ENCODE results near the gene ST7. TPM values are rescaled to one million over a fixed set of nuclear protein-coding genes. Genes with fewer than 3 reads are reported as not detected.
"Not testable (repeated sequence)": the region's sequence is repeated elsewhere in the genome, so short reads cannot be mapped to it uniquely, and the experiment has no call there.

The ST7 gene
- polyA plus RNA-seq, 3 donors: 12.4 to 17.4 (median 15.3) TPM

DNA sequence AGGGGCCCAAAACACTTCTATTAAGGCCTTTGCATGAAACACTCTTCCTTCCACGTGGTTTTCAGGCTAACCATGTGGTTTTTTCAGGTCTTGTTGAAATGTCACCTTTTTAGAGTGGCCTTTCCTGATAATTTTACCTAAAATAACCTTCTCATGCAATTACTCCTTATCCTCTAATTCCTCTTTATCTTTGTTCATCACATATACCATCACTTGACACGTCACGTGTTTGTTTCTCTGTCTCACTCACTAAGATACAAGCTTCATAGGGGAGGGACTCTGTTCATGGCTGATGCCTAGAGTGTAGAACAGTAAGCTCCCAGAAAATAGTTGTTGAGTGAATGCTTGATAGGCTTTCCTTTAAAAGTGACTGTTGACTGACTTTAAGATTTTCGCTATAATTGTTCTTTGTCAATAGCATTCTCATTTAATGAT is 63.7 kb downstream of the ST7 start:
- 88 to 93% (median 89%) methylated on average over 4 of the region's 4 CpGs for WGBS, 3 donors
- no peak overlapping the region for H3K27ac ChIP-seq (ENCODE audit: low read depth, low read length)

DNA sequence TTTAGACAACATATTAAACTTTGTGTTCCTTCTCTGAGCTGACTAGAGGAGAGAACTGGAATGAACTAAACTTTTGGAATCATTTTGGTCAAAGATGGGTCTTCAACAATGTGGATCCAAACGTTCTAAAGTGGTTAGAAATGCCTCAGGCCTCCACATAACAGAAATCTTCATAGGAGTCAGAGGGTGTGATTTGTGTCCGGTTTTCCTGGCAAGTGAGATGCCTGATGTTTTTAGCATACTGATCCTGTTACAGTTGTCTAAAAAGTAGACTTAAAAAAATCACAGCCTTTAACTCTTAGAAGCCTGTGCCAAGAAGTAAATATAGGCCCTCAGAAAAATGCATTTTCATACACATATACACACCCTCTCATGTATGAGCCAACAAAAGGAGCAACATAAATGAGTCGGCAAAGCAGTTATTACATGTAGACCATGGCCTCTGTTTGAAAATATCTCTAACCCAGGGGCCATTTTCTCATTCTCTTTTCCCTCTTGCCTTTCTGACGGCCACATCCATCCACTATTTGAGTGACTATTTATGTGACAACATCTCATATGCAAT is 64.5 kb downstream of the ST7 start:
- no peak overlapping the region for H3K27ac ChIP-seq (ENCODE audit: low read depth, low read length)
- WGBS, 3 donors: 69 to 77% (median 74%) methylated on average over 4 of the region's 4 CpGs

DNA sequence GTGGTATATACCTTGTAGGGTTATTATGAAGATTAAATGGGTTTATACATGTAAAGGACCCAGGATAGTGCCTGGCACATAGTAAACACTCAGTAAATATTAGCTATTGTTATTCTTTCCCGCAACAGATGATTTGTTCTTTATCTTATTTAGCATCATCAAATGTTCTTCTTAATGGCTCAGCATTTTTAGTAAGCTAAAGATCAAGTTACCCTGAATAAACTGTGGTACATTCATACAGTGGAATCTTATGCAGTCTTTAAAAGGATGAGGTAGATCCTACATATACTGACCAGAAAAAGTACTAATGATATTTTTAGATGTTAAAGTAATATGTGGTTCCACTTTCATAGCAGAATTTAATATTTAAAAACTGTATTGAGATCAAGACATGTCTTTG is 65.4 kb downstream of the ST7 start:
- no peak overlapping the region for H3K27ac ChIP-seq (ENCODE audit: low read depth, low read length)
- 60 to 95% (median 89%) methylated on average over 1 of the region's 1 CpG for WGBS, 3 donors

DNA sequence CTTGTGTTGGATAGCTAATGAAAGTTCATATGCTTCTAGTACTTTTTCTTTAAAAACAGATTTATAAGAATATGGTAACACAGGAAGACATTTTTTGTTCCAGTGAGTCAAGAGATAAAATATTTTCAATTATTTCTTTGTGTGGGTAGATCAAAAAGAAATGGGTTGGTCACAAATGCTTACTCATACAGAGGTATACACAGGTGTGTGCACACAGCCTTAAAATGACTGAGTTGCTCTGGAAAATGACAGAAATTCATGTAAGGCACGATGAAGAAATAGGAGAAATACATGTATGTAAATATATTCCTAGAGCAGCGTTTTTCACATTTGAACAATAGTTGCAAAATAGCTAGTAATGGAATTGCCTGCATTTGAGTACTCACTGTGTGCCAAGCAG is 66.0 kb downstream of the ST7 start:
- WGBS, 3 donors: 80 to 92% (median 80%) methylated on average over 2 of the region's 2 CpGs
- no peak overlapping the region for H3K27ac ChIP-seq (ENCODE audit: low read depth, low read length)

DNA sequence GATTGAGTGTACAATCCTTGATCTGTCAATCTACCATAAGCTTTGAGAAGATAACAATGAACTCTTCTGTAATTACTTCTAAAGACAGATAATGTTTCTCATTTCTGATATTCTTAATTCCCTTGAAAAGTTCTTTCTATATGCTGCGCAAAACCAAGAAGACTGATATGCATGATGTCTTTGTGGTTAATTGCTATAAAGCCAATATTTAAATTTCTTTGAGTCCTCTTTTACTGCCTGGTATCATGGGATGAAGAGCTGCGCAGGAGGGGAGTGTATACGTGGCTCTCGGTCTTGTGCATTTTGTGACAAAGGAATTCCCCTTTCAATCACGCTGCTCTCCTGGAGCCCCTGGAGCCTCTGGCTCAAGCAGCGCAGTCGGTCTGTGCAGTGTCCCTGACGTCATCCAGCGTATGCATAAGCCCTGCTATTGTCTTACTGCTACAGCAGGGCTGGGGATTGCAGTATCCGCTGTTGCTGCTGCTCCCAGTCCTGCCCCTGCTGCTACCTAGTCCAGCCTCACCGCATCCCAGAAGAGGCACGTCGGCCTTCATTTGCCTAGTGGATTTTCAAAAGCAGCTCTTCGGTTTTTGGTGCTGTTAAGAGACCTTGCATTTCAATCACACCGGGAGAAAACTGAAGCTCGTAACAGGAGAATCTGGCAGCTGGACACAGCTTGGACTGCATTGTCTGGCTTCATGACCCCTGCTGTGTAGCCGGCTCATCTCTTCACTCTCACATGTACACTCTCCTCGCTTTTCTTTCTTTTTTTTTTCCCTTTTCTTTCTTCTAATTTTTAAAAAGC is 66.7 kb downstream of the ST7 start:
- no peak overlapping the region for H3K27ac ChIP-seq (ENCODE audit: low read depth, low read length)
- 49 to 57% (median 53%) methylated on average over 18 of the region's 18 CpGs for WGBS, 3 donors

DNA sequence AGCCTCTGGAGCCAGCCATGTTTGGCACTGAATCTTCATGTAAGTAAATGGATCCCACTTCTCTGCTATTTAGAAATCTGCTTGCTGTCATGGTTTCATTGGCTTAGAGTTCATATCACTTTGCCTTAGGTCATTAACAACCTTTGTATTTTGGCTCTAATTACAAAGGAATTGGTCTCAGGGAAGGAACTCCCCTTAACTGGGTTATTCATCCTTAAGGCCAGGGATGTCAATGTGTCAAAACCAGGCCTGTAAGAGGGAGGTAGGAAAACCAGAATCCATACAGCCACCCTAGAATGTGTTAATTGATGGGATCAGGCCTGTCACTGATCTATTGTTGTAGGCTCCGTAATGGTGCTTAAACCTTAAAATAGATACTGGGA is 67.3 kb downstream of the ST7 start:
- H3K27ac ChIP-seq (ENCODE audit: low read depth, low read length): no peak overlapping the region
- WGBS, 3 donors: 55 to 81% (median 75%) methylated on average over 1 of the region's 1 CpG

DNA sequence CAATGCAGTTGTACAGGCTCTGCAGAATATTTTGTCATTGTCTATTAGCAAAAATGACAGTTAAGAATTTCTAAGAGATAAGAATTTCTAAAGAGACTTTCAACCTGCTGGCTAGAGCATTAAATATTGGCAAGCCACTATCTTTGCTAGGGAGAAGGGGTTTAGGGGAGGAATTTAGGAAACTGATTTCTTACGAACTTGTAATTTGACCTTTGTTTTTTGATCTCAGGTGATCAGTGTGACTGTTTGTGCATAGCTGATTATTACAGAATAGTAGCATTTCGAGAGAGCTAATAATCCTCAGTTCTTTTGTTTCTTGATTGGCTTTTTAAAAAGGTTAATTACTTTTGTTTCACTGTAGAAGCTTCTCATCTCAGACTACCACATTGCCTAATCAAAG is 68.1 kb downstream of the ST7 start:
- H3K27ac ChIP-seq (ENCODE audit: low read depth, low read length): no peak overlapping the region
- WGBS, 3 donors: 54 to 88% (median 85%) methylated on average over 2 of the region's 2 CpGs

DNA sequence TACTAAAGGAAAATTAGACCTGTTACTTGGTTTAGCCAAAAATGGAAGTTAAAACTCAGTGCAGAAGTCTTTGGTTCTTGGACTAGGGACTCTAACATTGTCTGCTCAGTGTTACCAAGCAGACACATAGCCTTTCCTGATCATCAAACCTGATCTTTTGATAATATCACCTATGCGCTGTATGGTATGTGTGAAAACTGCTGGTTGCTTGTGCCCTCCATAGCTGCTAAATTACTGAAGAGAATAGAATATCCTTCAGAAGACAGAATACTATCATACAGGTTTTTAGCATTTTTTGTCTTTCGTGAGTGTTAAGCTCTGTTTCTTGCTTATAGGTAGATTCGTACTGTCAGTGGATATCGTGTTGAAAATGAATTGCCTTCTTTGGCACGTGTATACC is 68.7 kb downstream of the ST7 start:
- 90 to 92% (median 91%) methylated on average over 5 of the region's 5 CpGs for WGBS, 3 donors
- no peak overlapping the region for H3K27ac ChIP-seq (ENCODE audit: low read depth, low read length)

DNA sequence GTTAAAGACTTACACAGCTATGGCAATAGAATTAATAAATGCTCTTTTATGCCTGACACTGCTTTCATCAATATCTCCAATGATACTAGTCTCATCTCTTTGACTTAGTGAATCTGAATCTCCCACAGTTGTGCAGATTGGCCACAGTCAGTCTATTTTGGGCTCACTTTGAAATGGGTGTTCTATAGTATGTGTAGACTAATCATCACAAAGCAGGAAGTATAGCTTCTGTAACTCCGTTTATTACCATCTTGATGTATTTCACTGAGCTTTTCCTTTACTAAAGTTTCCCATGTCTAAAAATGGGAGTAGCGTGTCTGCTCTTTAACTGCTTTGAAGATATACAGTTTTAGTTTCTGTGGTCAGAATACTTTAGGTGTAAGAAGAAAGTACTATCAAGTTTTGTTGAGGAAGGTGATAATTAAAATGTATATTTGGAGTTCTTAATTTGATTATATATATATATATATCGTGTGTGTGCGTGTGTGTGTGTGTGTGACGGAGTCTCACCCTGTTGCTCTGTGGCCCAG is 70.1 kb downstream of the ST7 start:
- H3K27ac ChIP-seq (ENCODE audit: low read depth, low read length): no peak overlapping the region
- WGBS, 3 donors: 88 to 93% (median 90%) methylated on average over 5 of the region's 5 CpGs

DNA sequence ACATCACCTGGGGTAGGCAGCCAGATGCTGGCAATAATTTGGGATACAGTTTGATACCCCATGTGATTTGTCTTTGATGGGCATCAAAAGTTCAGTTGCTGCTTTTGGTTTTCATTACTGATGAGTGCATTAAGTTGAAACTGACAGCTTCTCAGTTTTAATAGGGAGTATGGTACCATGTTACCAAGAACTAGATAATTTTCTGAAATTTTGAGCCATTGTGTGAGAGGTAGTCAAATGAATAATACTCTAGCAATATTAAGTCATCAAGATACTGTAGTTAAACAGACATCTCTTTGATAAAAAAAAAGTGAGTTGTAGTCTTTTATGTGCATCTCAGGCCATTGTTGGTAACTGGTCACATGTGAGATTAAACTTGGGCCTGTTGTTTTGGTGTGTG is 71.5 kb downstream of the ST7 start:
- no peak overlapping the region for H3K27ac ChIP-seq (ENCODE audit: low read depth, low read length)

DNA sequence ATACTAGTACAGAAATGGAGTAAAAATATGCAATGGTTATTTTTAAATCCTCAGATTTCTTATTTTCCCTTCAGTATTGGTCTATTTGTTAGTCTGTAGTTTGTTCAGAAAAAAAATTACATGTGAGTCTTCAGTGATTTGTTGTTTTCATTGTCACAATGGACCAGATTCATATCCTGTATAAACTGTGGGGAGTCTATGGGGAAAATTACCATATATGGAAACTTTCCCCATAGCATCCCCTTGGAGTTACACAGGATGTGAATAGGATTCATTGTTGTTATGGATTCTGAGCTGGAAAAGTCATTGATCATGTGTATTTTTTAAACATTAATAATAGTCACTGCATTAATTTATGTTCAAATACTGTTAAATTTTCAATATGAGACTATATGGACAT is 72.6 kb downstream of the ST7 start:
- H3K27ac ChIP-seq (ENCODE audit: low read depth, low read length): no peak overlapping the region

DNA sequence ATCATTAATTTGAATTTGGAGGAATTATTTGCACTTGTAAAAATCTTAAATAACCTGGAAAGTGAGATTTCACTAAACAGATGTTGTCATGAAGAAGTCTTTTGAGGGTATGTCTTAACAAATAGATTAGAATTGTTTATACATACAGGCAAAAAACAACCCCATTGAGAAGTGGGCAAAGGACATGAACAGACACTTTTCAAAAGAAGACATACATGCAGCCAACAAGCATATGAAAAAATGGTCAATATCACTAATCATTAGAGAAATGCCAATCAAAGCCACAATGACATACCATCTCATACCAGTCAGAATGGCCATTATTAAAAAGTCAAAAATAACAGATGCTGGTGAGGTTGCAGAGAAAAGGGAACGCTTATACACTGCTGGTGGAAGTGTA is 77.0 kb downstream of the ST7 start:
- not testable (repeated sequence) for H3K27ac ChIP-seq (ENCODE audit: low read depth, low read length)
- WGBS, 3 donors: 94 to 100% (median 95%) methylated on average over 1 of the region's 1 CpG

DNA sequence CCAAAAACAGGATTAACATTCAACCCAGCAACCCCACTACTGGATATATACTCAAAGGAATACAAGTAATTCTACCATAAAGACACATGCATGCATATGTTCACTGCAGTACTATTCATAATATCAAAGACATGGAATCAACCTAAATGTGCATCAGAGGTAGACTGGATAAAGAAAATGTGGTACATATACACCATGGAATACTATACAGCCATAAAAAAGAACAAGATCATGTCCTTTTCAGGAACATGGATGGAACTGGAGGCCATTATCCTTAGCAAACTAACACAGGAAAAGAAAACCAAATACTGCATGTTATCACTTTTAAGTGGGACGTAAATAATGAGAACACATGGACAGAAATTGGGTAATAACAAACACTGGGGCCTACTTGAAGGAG is 77.5 kb downstream of the ST7 start:
- 0% methylated on average over 1 of the region's 1 CpG for WGBS, 3 donors
- not testable (repeated sequence) for H3K27ac ChIP-seq (ENCODE audit: low read depth, low read length)

DNA sequence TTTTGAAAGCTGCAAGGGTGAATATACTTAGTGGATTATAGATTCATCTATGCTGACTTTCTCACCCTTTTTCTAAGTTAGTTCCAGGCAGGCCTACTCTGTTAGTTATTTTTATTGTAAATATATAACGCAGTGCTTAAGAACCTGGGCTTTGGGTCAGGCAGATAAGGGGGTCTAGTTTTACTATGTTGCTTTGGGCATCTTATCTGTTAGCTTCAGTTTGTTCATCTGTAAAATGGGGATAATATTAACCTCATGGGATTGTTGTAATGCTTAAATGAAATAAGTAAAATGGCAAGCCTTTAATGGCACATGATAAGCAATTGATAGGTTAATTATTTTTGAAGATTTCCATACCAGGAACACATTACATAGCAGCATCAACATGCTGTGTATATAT is 79.5 kb downstream of the ST7 start:
- no peak overlapping the region for H3K27ac ChIP-seq (ENCODE audit: low read depth, low read length)

DNA sequence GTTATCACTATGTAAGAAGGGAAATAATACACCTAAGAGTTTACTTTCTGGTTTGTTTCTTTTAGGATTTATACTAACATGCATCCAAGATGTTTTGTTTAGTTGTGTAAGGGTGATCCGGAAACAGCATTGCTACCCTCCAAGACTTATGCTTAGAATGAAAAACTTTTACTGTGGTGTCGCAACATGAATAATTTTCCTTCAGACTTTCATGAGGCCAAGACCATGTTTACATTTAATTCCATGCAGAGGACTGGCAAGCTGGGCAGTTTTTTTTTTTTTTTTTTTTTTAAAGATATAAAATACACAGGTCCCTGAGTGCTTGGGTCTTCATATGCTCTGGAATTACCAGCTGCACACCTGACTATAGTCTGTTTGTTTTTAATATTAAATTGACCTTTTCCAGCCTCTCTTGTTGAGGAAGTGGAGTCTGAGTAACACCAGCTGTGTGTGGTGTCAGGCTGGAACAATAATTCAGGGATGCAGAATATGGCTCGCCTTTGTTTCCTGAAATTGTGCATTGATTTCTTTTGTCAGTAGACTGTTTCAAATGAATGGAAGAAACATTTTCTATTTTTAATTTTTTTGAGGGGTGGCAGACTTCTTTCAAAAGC is 81.7 kb downstream of the ST7 start:
- 43 to 54% (median 52%) methylated on average over 3 of the region's 3 CpGs for WGBS, 3 donors
- no peak overlapping the region for H3K27ac ChIP-seq (ENCODE audit: low read depth, low read length)

More for the DNA sequence above, 79.5 kb downstream of the ST7 start:
- 63 to 95% (median 91%) methylated on average over 1 of the region's 1 CpG for WGBS, 3 donors

DNA sequence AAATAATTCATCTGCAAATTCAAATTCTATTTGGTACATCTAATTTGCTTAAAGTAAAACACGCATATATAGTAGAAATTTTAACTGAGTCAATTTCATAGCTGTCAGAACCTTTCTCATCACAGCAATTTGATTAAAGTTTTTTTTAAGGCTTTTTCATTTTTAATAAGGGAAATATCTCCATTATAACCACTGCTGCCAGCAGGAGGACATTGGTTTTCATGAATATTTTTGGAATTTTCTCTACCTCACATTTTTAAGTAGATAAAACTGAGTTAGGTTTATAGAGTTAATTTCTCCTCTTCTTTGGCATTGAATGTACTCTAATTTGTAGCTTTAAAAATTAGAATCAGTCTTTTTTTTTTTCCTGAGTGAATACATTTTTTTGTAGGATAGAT is 82.2 kb downstream of the ST7 start:
- no peak overlapping the region for H3K27ac ChIP-seq (ENCODE audit: low read depth, low read length)
- 88 to 96% (median 96%) methylated on average over 1 of the region's 1 CpG for WGBS, 3 donors

DNA sequence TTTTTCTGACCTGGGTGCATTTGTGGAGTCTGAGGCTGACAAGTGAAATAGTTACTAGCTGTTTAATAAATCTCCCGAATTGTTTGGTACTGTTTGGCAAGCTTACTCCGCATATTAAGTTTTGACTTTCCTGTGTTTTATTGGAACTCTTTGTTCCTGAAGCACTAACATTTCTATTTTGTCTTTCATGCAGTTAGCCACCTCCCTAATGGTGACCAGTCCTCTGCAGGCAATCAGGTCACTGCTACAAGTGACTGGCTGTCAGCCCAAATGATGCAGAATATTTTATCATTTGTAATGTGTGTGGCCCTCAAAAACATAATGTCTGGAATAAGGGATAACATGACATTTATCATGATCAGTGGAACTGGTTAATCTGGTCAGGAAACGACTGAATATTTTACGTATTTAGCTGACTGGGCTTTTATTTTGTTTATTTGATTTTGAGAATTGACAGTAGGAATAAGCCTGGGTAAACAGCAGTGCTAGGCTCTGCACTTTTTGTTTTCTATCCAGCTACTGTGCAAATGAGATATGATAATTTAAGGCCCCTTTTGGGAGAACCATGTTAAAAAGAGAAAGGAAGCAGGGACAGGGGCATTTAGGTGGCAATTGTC is 82.9 kb downstream of the ST7 start:
- WGBS, 3 donors: 49 to 79% (median 76%) methylated on average over 4 of the region's 4 CpGs
- no peak overlapping the region for H3K27ac ChIP-seq (ENCODE audit: low read depth, low read length)

DNA sequence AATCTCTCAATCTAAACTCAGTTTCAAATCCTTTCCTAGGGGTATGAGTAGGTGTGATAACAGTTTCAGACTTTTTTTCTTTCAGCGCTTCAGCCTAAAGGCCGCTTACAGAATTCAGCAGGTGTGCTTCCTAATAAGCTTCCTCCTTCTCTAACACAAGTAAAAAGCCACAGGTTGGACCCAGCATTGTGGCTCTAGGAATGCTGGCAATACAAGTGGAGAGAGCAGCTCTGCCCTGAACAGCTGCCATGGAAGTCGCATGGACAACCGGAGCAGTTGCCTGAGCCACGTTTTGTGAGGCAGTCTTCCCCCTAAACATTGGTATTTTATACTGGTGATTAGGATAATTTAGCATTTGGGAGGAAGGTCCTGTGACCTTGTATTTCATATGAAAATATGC is 83.5 kb downstream of the ST7 start:
- whole genome bisulfite sequencing, 3 donors: 88 to 95% (median 93%) methylated on average over 5 of the region's 5 CpGs

DNA sequence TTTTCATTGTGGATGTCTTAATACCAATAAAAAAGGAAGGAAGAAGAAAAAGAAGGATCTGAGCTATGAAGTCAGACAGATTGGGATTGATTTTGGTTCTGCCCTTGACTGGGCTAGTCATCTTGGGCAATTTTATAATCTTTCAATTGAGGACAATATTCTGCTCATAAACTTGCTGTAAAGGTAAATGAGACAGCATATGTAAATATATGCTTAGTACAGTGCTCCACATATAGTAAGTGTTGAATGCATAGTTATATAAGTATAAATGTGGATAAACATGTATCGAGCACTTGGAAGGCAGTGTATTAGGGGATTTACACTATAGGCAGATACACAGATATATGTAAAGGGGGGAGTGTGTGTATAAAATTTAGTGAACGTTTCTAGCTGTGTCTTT is 85.1 kb downstream of the ST7 start:
- WGBS, 3 donors: 77 to 82% (median 77%) methylated on average over 2 of the region's 2 CpGs
- no peak overlapping the region for H3K27ac ChIP-seq (ENCODE audit: low read depth, low read length)

More for the DNA sequence above, 83.5 kb downstream of the ST7 start:
- H3K27ac ChIP-seq (ENCODE audit: low read depth, low read length): no peak overlapping the region
